ENCODE data around the gene ADRB2.

ADRB2 gene

GRCh38 chr5:148846930-148847329 lies 20.5 kb downstream of the ADRB2 start (continued):
- TF ChIP-seq CREB5 (CRISPR knock-in tag; IDR thresholded peaks at IDR 0.05; ENCODE audit: low read depth) (no peak), PPARA (CRISPR knock-in tag; IDR thresholded peaks at IDR 0.05; ENCODE audit: borderline replicate concordance) (no peak), BACH2 (CRISPR knock-in tag; IDR thresholded peaks at IDR 0.05; ENCODE audit: borderline replicate concordance) (no peak), TSHZ2 (CRISPR knock-in tag; IDR thresholded peaks at IDR 0.05) (no peak), ESRRG (CRISPR knock-in tag; IDR thresholded peaks at IDR 0.05) (no peak), ZFP30 (CRISPR knock-in tag; IDR thresholded peaks at IDR 0.05) (no peak)

GRCh38 chr5:148847456-148847855 lies 21.0 kb downstream of the ADRB2 start:
- no peak for TF ChIP-seq TCF4 (CRISPR knock-in tag; IDR thresholded peaks at IDR 0.05; ENCODE audit: borderline replicate concordance)
- TF ChIP-seq CSRNP3 (CRISPR knock-in tag; IDR thresholded peaks at IDR 0.05): no peak
- TF ChIP-seq ZNF8 (CRISPR knock-in tag; IDR thresholded peaks at IDR 0.05): no peak
- no peak for TF ChIP-seq CSDC2 (CRISPR knock-in tag; IDR thresholded peaks at IDR 0.05)
- TF ChIP-seq ZC3H10 (CRISPR knock-in tag; IDR thresholded peaks at IDR 0.05): no peak
- TF ChIP-seq CREB5 (CRISPR knock-in tag; IDR thresholded peaks at IDR 0.05; ENCODE audit: low read depth): no peak
- TF ChIP-seq POU6F1 (CRISPR knock-in tag; IDR thresholded peaks at IDR 0.05; ENCODE audit: borderline replicate concordance, low read depth): no peak
- no peak for TF ChIP-seq ZNF565 (CRISPR knock-in tag; conservative IDR thresholded peaks at IDR 0.05; ENCODE audit: low read depth)
- no peak for TF ChIP-seq BACH2 (CRISPR knock-in tag; IDR thresholded peaks at IDR 0.05; ENCODE audit: borderline replicate concordance)
- no peak for TF ChIP-seq ZNF70 (CRISPR knock-in tag; IDR thresholded peaks at IDR 0.05)
- no peak for TF ChIP-seq ISL1 (CRISPR knock-in tag; IDR thresholded peaks at IDR 0.05)
- no peak for TF ChIP-seq TSHZ2 (CRISPR knock-in tag; IDR thresholded peaks at IDR 0.05)
- TF ChIP-seq ZFP3 (CRISPR knock-in tag; IDR thresholded peaks at IDR 0.05): no peak

GRCh38 chr5:148848393-148849031 lies 22.1 kb downstream of the ADRB2 start:
- TF ChIP-seq BACH2 (CRISPR knock-in tag; IDR thresholded peaks at IDR 0.05; ENCODE audit: borderline replicate concordance) (no peak), TOX (CRISPR knock-in tag; IDR thresholded peaks at IDR 0.05; ENCODE audit: borderline replicate concordance) (no peak), TCF4 (CRISPR knock-in tag; IDR thresholded peaks at IDR 0.05; ENCODE audit: borderline replicate concordance) (no peak), ZFP3 (CRISPR knock-in tag; IDR thresholded peaks at IDR 0.05) (no peak), SNAI2 (CRISPR knock-in tag; IDR thresholded peaks at IDR 0.05) (no peak), CREB5 (CRISPR knock-in tag; IDR thresholded peaks at IDR 0.05; ENCODE audit: low read depth) (no peak), ZC3H10 (CRISPR knock-in tag; IDR thresholded peaks at IDR 0.05) (no peak), ZFP30 (CRISPR knock-in tag; IDR thresholded peaks at IDR 0.05) (no peak)
- ATAC-seq: no peak

More at GRCh38 chr5:148847456-148847855, 21.0 kb downstream of the ADRB2 start:
- ATAC-seq: no peak
